ENCODE results near the gene KHNYN.
A peak's percentile ranks its signal among the peaks of the same experiment; 100 is the strongest.
"Not testable (repeated sequence)": the region's sequence is repeated elsewhere in the genome, so short reads cannot be mapped to it uniquely, and the experiment has no call there.

The KHNYN gene

DNA sequence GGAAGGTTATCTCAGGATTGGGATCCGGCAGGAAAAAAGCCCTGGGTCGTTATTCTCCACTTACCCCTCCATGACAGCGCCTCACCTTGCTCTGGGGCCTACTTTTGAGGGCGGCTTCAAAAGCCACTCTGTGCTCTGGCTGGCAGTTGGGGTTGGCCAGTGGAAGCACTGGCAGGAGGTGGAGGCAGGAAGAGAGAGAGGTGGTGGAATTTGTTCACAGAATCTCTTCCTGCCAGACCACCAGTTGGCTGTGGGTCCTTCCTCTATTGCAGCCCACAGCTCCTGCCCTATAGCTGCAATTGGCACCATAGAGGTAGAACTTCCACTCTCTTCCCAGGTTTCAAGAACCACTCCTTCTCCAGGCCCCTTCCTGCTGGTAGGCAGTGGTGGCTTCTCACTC, 45.5 kb downstream of the KHNYN start:
- no peak for DNase-seq (ENCODE audit: low spot score)
- TF ChIP-seq, protein P1, sequence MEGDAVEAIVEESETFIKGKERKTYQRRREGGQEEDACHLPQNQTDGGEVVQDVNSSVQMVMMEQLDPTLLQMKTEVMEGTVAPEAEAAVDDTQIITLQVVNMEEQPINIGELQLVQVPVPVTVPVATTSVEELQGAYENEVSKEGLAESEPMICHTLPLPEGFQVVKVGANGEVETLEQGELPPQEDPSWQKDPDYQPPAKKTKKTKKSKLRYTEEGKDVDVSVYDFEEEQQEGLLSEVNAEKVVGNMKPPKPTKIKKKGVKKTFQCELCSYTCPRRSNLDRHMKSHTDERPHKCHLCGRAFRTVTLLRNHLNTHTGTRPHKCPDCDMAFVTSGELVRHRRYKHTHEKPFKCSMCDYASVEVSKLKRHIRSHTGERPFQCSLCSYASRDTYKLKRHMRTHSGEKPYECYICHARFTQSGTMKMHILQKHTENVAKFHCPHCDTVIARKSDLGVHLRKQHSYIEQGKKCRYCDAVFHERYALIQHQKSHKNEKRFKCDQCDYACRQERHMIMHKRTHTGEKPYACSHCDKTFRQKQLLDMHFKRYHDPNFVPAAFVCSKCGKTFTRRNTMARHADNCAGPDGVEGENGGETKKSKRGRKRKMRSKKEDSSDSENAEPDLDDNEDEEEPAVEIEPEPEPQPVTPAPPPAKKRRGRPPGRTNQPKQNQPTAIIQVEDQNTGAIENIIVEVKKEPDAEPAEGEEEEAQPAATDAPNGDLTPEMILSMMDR (IDR thresholded peaks at IDR 0.05; ENCODE audit: borderline replicate concordance, control extremely low read depth, extremely low read depth, insufficient read depth, missing control alignments) = no peak
- in situ Hi-C loops (cut with MboI; ENCODE audit: low sequenced_read_pairs, unreplicated experiment) = no loop called here

DNA sequence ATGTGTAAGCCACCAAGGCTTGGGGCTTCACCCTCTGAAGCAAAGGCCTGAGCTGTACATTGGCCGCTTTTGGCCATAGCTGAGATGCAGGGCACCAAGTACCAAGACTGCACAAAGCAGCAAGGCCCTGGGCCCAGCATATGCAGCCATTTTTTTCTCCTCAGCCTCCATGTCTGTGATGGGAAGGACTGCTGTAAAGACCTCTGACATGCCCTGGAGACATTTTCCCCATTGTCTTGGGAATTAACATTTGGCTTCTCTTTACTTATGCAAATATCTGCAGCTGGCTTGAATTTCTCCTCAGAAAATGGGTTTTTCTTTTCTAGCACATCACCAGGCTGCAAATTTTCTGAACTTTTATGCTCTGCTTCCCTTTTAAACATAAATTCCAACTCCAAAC, 50.2 kb downstream of the KHNYN start:
- in situ Hi-C loops (cut with MboI; ENCODE audit: low sequenced_read_pairs, unreplicated experiment); DNase-seq (ENCODE audit: low spot score): not testable (repeated sequence)

DNA sequence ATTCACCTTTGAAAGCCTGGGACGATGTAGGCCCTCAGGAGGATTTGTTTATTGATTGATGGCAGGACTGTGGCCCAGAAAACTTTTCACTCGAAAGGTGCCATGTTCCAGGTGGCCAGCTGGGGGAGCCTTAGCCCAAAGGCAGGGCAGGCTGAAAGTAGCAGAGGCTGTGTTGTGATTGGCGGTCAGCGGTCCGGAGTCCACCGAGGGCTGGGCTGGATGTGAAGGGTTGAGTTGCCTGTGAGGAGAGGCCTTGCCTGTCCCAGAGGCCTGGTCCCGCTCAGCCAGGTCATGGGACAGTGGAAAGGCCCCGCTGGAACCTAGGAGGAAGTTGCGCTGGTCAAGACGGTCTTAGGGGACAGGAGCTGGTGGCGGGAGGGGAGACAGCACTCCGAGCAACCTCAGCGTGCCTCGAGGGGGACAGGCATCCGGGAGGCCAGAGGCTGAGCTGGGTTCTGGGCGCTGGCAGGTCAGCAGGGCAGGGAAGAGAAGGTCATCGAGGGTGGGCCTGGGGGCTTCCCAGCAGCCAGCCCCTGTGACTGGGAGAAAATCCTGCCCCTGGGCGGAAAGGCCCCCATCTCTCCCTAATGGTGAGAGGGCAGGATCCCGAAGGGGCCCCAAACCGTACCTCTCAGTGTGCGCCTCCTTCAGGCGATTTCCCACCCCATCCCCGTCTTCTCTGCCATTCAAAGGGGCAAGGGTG, 52.0 kb downstream of the KHNYN start:
- peak; percentile 90 for DNase-seq (ENCODE audit: low spot score)
- TF ChIP-seq, protein P1 (IDR thresholded peaks at IDR 0.05; ENCODE audit: borderline replicate concordance, control extremely low read depth, extremely low read depth, insufficient read depth, missing control alignments) = peak; percentile 92
- in situ Hi-C loops (cut with MboI; ENCODE audit: low sequenced_read_pairs, unreplicated experiment) = no loop called here

DNA sequence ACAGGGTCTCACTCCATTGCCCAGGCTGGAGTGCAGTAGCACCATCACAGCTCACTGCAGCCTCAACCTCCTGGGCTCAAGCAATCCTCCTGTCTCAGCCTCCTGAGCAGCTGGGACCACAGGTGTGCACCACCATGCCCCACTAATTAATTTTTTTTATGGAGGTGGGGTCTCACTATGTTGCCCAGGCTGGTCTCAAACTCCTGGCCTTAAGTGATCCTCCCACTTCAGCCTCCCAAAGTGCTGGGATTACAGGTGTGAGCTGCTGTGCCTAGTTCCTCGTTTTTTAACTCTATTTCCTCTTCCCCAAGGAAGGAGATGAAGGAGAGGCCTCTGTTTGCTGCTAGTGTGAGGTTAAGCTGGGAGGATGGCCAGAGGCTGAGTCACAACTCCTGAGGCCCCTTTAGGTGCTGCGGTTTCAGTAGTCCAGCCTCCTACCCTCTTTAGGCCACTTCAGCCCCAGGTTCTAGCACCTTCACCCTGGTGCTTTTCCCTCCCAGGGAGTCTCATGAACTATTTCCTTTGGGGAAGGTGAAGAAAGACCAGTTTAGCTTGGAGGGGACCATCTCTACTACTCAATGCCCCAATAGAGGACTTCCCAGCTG, 53.0 kb downstream of the KHNYN start:
- DNase-seq (ENCODE audit: low spot score); in situ Hi-C loops (cut with MboI; ENCODE audit: low sequenced_read_pairs, unreplicated experiment): not testable (repeated sequence)

DNA sequence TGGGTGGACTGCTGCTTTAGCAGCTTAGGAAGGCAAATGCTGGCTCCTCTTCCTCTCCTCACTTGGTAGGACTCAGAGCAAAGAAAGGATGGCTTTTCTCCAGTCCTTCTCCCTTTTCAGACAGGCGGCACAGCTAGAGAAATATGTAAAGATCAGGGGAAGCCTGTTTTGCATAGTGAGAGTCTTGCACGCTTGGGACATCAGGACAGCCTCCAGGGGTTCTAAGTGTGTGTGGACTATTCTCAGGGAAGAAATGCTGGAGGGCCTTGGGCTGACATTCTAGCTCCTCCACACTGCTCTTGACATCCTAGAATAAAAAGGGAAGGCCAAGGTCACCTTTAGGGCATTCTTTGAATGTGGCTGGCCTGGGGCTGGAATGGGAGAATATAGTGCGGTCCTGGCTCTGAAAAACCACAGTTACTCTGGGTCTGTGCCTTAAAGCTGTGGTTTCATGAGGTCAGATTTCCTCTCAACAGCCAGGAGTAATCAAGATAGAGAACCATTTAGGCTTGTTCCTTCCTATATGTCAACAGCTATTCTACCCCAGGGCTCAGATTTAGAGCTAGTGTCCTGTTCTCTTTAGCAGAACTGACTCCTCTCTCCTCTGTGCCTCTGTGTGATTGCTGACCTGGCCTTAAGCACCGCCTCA, 54.0 kb downstream of the KHNYN start:
- DNase-seq (ENCODE audit: low spot score) = no peak
- in situ Hi-C loops (cut with MboI; ENCODE audit: low sequenced_read_pairs, unreplicated experiment) = no loop called here
- TF ChIP-seq, protein P1 (IDR thresholded peaks at IDR 0.05; ENCODE audit: borderline replicate concordance, control extremely low read depth, extremely low read depth, insufficient read depth, missing control alignments) = no peak
